AG09319 (cell line): ENCODE data around the gene GIPC2.

Source experiments
- DNase-seq: peaks from one replicate; pipeline ENCODE4 v3.0.0-alpha.2; 2010; ENCODE audit warnings: low read depth; ENCODE audit errors: extremely low read depth
- CTCF ChIP-seq: IDR thresholded peaks from 2 replicates; pipeline ENCODE4 v1.5.1; 2011; ENCODE audit warnings: low read depth, mild to moderate bottlenecking, inconsistent platforms, low read length, moderate library complexity

GIPC2 gene

GRCh38 chr1:78170859-78171258 lies 125.1 kb downstream of the GIPC2 start:
- no peak for DNase-seq
- no peak for TF ChIP-seq CTCF

DNA sequence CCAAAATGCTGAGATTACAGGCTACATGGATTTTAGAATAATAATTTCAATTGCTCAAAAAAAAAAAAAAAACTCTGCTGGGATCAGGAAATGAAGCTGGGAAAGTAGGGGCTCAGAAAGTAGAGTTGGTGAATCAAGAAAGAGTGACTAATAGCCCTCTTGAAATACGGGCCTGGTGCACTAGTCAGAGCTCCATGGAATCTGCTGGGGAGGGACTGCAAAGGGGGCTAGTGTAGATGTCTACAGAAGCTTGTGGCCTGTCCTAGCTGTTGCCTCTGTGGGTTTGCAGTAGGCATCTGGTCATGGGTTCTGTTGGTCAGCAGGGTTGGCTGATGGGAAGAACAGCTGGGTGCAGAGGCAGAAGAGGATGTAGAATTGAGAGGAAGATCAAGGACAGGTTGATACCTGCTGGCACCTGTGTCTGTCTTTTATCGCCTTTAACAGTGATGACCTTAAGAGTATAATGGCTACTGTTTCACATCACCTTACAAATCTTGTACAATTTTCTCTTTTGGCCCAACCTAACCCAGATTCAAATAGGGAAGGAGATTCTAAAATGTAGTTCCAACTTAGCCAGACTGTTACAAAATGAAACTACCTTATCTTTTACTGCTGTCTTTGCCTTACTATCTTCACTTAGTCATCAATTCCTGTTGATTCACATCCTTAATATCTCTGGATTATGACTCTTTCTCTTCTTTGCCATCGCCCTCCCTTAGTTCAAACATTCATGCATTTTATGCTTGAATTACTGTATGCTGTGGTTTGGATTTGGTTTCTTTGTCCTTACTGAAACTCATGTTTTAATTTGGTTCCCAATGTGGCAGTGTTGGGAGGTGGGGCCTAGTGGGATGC lies 126.2 kb downstream of the GIPC2 start:
- DNase-seq, result no peak

DNA sequence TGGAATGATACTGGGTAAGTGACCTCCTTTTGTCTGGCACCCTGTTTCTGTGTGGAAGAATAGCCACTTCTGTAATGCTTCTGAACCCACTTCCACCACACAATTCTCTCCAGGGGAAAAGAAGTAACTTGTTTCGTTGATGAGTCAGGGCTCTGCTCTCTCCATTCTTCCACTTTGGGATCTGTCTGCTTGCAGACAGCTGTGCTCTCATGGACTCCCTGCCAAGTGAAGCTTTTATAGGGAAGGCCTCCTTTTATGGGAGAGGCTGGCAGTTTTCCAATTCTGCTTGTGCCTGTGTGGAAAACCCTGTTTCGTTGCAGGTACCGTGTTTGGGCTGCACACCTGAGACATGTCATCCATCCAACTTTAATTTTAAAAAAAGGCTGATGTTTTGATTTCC lies 130.7 kb downstream of the GIPC2 start:
- no peak for TF ChIP-seq CTCF
- no peak for DNase-seq

More for the DNA sequence above, 126.2 kb downstream of the GIPC2 start:
- no peak for TF ChIP-seq CTCF

GRCh38 chr1:78177708-78178270 lies 132.0 kb downstream of the GIPC2 start:
- no peak for TF ChIP-seq CTCF

GRCh38 chr1:78178816-78179215 lies 133.1 kb downstream of the GIPC2 start:
- no peak for TF ChIP-seq CTCF
- DNase-seq, result no peak

More at GRCh38 chr1:78177708-78178270, 132.0 kb downstream of the GIPC2 start:
- DNase-seq, result no peak

DNA sequence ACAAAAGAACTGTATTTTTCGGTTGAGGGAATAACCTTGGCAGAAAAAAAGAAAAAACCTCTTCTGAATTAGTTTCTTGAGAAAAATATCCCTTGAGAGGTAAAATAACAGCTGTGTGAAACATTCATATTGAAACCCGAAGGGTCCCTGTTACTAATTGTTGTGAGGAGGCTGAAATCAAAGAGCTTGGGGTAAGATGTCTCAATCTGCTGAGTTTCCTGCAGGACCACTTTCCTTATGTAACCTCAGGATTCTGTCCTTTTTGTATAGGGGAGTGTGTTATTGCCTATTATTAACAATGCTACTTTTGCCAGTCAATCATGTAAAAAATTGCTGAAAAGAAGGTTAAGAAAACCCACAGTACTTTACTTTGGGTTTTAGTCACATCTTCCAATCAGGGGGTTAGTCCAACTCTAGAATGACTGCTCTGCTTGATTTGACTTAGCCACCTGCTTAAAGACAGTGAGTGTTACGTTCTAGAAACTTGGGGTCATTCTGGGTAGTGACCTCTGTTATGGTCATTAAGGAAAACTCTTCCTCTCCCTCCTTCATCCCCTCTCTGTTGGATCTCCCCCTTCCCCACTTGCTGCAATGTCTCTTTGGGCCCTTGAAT lies 138.8 kb downstream of the GIPC2 start:
- TF ChIP-seq CTCF, result no peak

More for the DNA sequence above, 138.8 kb downstream of the GIPC2 start:
- DNase-seq, result no peak
